Karpas-422 (cell line): ENCODE results near the gene TOMM40. TPM values are rescaled to one million over a fixed set of nuclear protein-coding genes. Genes with fewer than 3 reads are reported as not detected.

Experiments
- DNase-seq: peaks from one replicate; pipeline ENCODE4 v3.0.0-alpha.2; 2015
- H2AFZ ChIP-seq: fragments of 200-600 bp; sonication (generic); 2 replicates; pipeline ENCODE4 v1.6.1; 2014; ENCODE audit warnings: antibody characterized with exemption, low read length, mixed read lengths
- H3K27ac ChIP-seq: fragments of 200-600 bp; sonication (generic); 2 replicates; pipeline ENCODE4 v1.5.1; 2014; ENCODE audit warnings: mild to moderate bottlenecking, low read length, moderate library complexity
- H3K27me3 ChIP-seq: fragments of 200-600 bp; sonication (generic); 2 replicates; pipeline ENCODE4 v1.6.1; 2014; ENCODE audit warnings: low read length, mixed read lengths
- H3K36me3 ChIP-seq: fragments of 200-600 bp; sonication (generic); 2 replicates; pipeline ENCODE4 v1.6.1; 2014; ENCODE audit warnings: low read length, mixed read lengths; ENCODE audit not compliant: insufficient read depth
- H3K4me1 ChIP-seq: fragments of 200-600 bp; sonication (generic); 2 replicates; pipeline ENCODE4 v1.6.1; 2014; ENCODE audit warnings: mild to moderate bottlenecking, low read length, mixed read lengths
- H3K4me2 ChIP-seq: fragments of 200-600 bp; sonication (generic); 2 replicates; pipeline ENCODE4 v1.6.1; 2014; ENCODE audit warnings: low read length, low read depth, mild to moderate bottlenecking; ENCODE audit not compliant: poor library complexity, severe bottlenecking
- H3K4me3 ChIP-seq: fragments of 200-600 bp; sonication (generic); 2 replicates; pipeline ENCODE4 v1.5.1; 2014; ENCODE audit warnings: mild to moderate bottlenecking, antibody characterized with exemption, low read length, mixed read lengths
- H3K79me2 ChIP-seq: fragments of 200-600 bp; sonication (generic); 2 replicates; pipeline ENCODE4 v1.6.1; 2014; ENCODE audit warnings: mild to moderate bottlenecking, low read length, mixed read lengths
- H3K9ac ChIP-seq: fragments of 200-600 bp; sonication (generic); 2 replicates; pipeline ENCODE4 v1.6.0; 2014; ENCODE audit warnings: low read length
- H3K9me2 ChIP-seq: fragments of 200-600 bp; sonication (generic), shearing (Covaris generic); replicated peaks from 2 replicates; pipeline ENCODE4 v1.6.0; 2014; ENCODE audit warnings: mild to moderate bottlenecking, low read length, moderate library complexity; ENCODE audit not compliant: insufficient read depth
- H3K9me3 ChIP-seq: fragments of 300-700, 200-600 bp; sonication (generic); 2 replicates; pipeline ENCODE4 v1.6.1; 2014; ENCODE audit warnings: low read length, mixed read lengths
- H4K20me1 ChIP-seq: fragments of 200-600 bp; sonication (generic); 2 replicates; pipeline ENCODE4 v1.6.1; 2014; ENCODE audit warnings: mild to moderate bottlenecking, antibody characterized with exemption, low read length, low read depth; ENCODE audit not compliant: insufficient read depth
- total RNA-seq: library from RNA; depleted of rRNA; stranded (reverse); fragments of >200 nt; shearing (Covaris generic); gene quantifications from 2 replicates; pipeline ENCODE4 v1.2.3, GENCODE V29; 2014; ENCODE audit warnings: low replicate concordance

The TOMM40 gene
- total RNA-seq, 1 experiment from 2014 or later: 25.6 TPM

GRCh38 chr19:44865196-44865767 is 25.8 kb upstream of the TOMM40 start:
- Histone ChIP-seq H2AFZ (no peak overlapping the region), H4K20me1 (no peaks in the 10 kb centered on the region), H3K36me3 (no peaks in the 10 kb centered on the region), H3K4me2 (no peak overlapping the region), H3K27me3 (no peaks in the 10 kb centered on the region), H3K27ac (no peak overlapping the region), H3K4me3 (no peak overlapping the region), H3K9me3 (no peaks in the 10 kb centered on the region), H3K79me2 (no peaks in the 10 kb centered on the region), H3K4me1 (peaks cover 3% of the 10 kb centered on the region; the same call in 1 of the 2 replicates), H3K9ac (no peak overlapping the region), H3K9me2 (no peaks in the 10 kb centered on the region)
- DNase-seq: no peak

- H3K4me1 ChIP-seq: no peaks in the 10 kb centered on the region
- no peak overlapping the region for H3K4me3 ChIP-seq
- no peak for DNase-seq
- H3K9me3 ChIP-seq: no peaks in the 10 kb centered on the region
- H3K27me3 ChIP-seq: no peaks in the 10 kb centered on the region
- no peak overlapping the region for H3K9ac ChIP-seq
- H3K79me2 ChIP-seq: no peaks in the 10 kb centered on the region
- no peaks in the 10 kb centered on the region for H3K9me2 ChIP-seq
- no peak overlapping the region for H2AFZ ChIP-seq
- H3K27ac ChIP-seq: no peak overlapping the region
- H4K20me1 ChIP-seq: no peaks in the 10 kb centered on the region
- no peaks in the 10 kb centered on the region for H3K36me3 ChIP-seq
- H3K4me2 ChIP-seq: no peak overlapping the region
Observed at GRCh38 chr19:44866664-44867063, 24.4 kb upstream of the TOMM40 start.

DNA sequence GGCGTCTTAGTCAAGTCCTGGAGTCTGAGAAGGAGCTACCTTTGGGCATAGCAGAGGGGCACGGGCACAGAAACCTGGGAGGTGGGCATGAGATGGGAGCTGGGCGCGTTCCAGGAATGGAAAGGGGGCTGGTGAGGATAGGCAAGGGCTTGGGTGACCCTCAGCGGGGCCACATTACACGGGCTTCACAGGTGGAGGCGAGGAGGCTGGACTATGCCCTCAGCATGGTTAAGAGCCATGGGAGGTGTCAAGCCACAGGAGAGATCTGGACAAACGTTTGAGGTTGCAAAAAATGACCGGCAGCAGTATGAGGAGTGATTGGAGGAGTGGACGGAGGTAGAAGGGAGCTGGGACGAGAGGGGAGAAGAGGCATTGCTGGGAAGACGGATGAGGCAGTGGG is 23.5 kb upstream of the TOMM40 start:
- Histone ChIP-seq H4K20me1 (no peaks in the 10 kb centered on the region), H3K4me2 (no peak overlapping the region), H3K79me2 (no peaks in the 10 kb centered on the region), H3K9me3 (no peaks in the 10 kb centered on the region), H3K4me3 (no peak overlapping the region), H3K27me3 (no peaks in the 10 kb centered on the region), H3K9me2 (no peaks in the 10 kb centered on the region), H3K4me1 (no peaks in the 10 kb centered on the region), H3K9ac (no peak overlapping the region), H3K36me3 (no peaks in the 10 kb centered on the region), H2AFZ (no peak overlapping the region), H3K27ac (no peak overlapping the region)
- DNase-seq: no peak

- Histone ChIP-seq H3K79me2 (no peaks in the 10 kb centered on the region), H3K4me1 (no peaks in the 10 kb centered on the region), H3K27me3 (no peaks in the 10 kb centered on the region), H3K36me3 (no peaks in the 10 kb centered on the region), H3K27ac (no peak overlapping the region), H2AFZ (no peak overlapping the region), H3K4me3 (no peak overlapping the region), H3K9ac (no peak overlapping the region), H4K20me1 (no peaks in the 10 kb centered on the region), H3K9me3 (no peaks in the 10 kb centered on the region), H3K9me2 (no peaks in the 10 kb centered on the region), H3K4me2 (no peak overlapping the region)
- no peak for DNase-seq
Observed at GRCh38 chr19:44869733-44870470, 21.2 kb upstream of the TOMM40 start.

DNA sequence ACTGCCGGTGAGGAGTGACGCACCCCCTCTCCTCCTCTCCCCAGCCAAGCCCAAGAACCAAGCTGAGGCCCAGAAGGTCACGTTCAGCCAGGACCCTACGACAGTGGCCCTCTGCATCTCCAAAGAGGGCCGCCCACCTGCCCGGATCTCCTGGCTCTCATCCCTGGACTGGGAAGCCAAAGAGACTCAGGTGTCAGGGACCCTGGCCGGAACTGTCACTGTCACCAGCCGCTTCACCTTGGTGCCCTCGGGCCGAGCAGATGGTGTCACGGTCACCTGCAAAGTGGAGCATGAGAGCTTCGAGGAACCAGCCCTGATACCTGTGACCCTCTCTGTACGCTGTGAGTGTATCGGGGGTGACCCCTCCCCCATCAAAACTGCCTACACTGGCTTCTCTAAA is 19.2 kb upstream of the TOMM40 start:
- H3K4me2 ChIP-seq: no peak overlapping the region
- H2AFZ ChIP-seq: no peak overlapping the region
- no peaks in the 10 kb centered on the region for H4K20me1 ChIP-seq
- H3K4me1 ChIP-seq: no peaks in the 10 kb centered on the region
- H3K79me2 ChIP-seq: no peaks in the 10 kb centered on the region
- no peaks in the 10 kb centered on the region for H3K36me3 ChIP-seq
- H3K27me3 ChIP-seq: no peaks in the 10 kb centered on the region
- no peak overlapping the region for H3K9ac ChIP-seq
- no peaks in the 10 kb centered on the region for H3K9me3 ChIP-seq
- H3K27ac ChIP-seq: no peak overlapping the region
- no peak overlapping the region for H3K4me3 ChIP-seq
- DNase-seq: no peak
- H3K9me2 ChIP-seq: no peaks in the 10 kb centered on the region

- H3K27ac ChIP-seq: no peak overlapping the region
- no peak overlapping the region for H3K4me2 ChIP-seq
- no peaks in the 10 kb centered on the region for H3K9me2 ChIP-seq
- no peaks in the 10 kb centered on the region for H3K9me3 ChIP-seq
- no peak overlapping the region for H3K4me3 ChIP-seq
- no peaks in the 10 kb centered on the region for H3K27me3 ChIP-seq
- no peaks in the 10 kb centered on the region for H4K20me1 ChIP-seq
- no peak for DNase-seq
- H2AFZ ChIP-seq: no peak overlapping the region
- H3K79me2 ChIP-seq: no peaks in the 10 kb centered on the region
- no peaks in the 10 kb centered on the region for H3K36me3 ChIP-seq
- H3K9ac ChIP-seq: no peak overlapping the region
- no peaks in the 10 kb centered on the region for H3K4me1 ChIP-seq
Observed at GRCh38 chr19:44872661-44873060, 18.4 kb upstream of the TOMM40 start.

- no peaks in the 10 kb centered on the region for H4K20me1 ChIP-seq
- no peaks in the 10 kb centered on the region for H3K9me3 ChIP-seq
- no peak overlapping the region for H3K27ac ChIP-seq
- H3K79me2 ChIP-seq: no peaks in the 10 kb centered on the region
- DNase-seq: no peak
- H2AFZ ChIP-seq: no peak overlapping the region
- no peaks in the 10 kb centered on the region for H3K27me3 ChIP-seq
- H3K4me3 ChIP-seq: no peak overlapping the region
- H3K4me2 ChIP-seq: no peak overlapping the region
- H3K9me2 ChIP-seq: no peaks in the 10 kb centered on the region
- no peaks in the 10 kb centered on the region for H3K4me1 ChIP-seq
- no peaks in the 10 kb centered on the region for H3K36me3 ChIP-seq
- no peak overlapping the region for H3K9ac ChIP-seq
Observed at GRCh38 chr19:44874317-44874716, 16.7 kb upstream of the TOMM40 start.

DNA sequence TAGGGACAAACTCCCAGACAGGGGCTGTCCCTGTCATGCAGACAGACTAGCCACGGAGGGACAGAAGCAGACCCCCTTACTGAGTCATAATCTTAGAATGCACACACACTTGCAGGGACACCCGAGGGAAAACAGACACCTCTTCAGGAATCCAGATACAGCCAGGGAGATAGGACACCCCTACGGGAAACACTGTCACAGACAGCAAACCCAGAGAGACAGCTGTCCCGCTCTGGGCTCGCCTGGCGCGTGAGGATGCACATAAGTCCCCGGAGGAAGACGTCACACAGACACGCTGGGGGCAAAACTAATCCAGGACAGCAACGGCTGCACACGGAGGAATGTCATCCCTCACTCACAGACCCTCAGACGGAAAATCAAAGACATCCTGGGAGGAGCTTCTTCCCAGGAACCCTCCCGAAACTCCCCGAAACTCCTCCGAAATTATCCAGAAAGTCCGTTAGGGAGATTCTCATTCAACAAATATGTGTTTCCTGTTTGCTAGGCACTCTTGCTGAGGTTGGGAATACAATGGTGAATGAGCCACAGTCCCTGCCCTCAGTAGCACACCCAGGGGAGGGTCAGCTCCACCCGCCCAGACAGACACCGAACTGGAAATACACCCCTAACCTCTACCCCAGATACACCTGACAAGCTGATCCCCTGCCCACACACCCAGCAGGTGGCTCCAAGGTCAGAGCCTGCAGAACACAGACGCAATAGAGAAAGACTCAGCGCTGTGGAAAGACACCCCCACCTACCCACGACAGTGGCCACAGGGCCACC is 15.2 kb upstream of the TOMM40 start:
- no peaks in the 10 kb centered on the region for H3K9me2 ChIP-seq
- H3K36me3 ChIP-seq: no peaks in the 10 kb centered on the region
- H3K4me2 ChIP-seq: no peak overlapping the region
- no peak overlapping the region for H2AFZ ChIP-seq
- no peaks in the 10 kb centered on the region for H4K20me1 ChIP-seq
- no peaks in the 10 kb centered on the region for H3K27me3 ChIP-seq
- H3K9ac ChIP-seq: no peak overlapping the region
- no peak overlapping the region for H3K4me3 ChIP-seq
- DNase-seq: no peak
- no peaks in the 10 kb centered on the region for H3K9me3 ChIP-seq
- H3K79me2 ChIP-seq: no peaks in the 10 kb centered on the region
- H3K4me1 ChIP-seq: no peaks in the 10 kb centered on the region
- H3K27ac ChIP-seq: no peak overlapping the region
